Endometrium (tissue), 2 donors: Measurements from ENCODE around the gene HSD11B1.
A peak's percentile ranks its signal among the peaks of the same experiment; 100 is the strongest.
"Not testable (repeated sequence)": the region's sequence is repeated elsewhere in the genome, so short reads cannot be mapped to it uniquely, and the experiment has no call there.

Experiments used
- FAIRE-seq: peaks from 2 replicates; lab custom pipeline; 2012; peaks lifted over from hg19 to GRCh38; lab: Jason Lieb, UNC
- donor health status: control.
- donor health status: control.

Gene HSD11B1

DNA sequence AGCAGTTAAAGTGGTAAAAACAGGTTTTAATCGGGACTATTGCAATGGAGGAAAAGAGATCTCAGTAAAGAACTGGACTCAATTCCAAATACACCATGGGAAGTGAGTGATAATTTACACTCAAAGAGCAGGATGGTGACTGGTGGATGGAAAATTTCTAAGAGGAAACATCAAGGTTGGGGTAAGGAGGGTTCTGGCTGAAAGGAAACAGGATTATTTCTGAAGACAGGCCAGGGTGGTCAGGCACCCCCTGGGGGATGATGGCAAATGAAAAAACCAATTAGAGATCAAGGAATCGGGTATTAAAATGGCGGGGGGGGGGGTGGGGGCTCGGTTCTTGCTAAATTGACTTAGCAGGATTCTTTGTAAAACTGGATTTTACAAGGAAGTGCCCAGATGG, 12.3 kb upstream of the HSD11B1 start:
- no peak for FAIRE-seq

DNA sequence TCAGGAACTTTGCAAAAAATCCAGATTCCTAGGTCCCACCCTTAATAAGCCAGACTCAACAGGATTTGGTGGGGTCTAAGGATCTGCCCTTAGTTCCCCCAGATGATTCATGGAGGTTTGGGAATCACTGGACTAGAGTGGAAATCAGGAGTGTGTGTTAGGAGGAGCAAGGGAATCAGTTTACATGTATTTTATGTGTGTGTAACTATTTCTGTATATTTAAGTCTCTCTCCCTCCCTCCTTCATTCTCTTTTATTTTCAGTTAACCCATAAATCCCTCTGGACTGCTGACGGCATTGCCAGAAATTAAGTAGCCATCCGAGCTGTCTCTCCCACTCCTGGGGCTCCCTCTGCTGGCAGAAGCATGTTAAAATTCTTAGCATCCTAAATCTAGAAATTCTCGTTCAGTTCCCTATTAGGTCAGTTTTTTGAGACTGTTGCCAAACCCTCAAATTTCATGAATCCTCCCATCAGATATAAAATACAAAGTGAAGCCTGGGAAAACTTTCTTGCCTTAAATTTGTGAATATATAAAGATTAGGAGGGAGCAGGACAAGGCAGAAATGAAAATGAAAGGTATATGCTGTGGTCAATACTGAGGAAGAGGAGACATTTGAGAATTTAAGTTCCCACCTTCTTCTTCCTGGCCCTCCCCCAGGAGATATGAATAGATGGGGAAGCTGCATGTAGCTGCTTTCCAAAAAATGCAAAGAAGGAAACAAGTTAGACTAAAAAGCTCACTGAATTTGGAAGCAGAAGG, 11.7 kb upstream of the HSD11B1 start:
- FAIRE-seq = peak; percentile 41

GRCh38 chr1:209696673-209697072, 8.0 kb upstream of the HSD11B1 start:
- no peak for FAIRE-seq

DNA sequence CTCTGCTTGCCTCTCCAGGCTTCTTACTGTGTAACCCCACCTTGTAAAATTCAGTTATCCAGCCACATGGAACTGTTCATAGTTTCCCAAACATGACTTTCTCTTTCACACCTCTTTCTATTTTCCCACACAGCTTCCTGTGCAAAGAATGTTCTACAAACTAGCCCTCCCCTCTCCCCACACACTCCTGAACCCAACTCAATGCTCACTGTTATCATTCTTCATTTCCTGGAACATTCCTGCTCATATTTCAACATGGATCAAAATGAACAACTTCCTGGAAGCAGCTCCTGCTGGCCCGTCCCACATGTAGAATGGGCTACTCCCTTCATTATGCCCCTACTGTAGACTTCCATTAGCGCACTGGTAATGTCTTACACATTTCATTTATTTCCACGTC, 7.5 kb upstream of the HSD11B1 start:
- FAIRE-seq = no peak

- not testable (repeated sequence) for FAIRE-seq
Measured at GRCh38 chr1:209700686-209701085, 4.0 kb upstream of the HSD11B1 start.

DNA sequence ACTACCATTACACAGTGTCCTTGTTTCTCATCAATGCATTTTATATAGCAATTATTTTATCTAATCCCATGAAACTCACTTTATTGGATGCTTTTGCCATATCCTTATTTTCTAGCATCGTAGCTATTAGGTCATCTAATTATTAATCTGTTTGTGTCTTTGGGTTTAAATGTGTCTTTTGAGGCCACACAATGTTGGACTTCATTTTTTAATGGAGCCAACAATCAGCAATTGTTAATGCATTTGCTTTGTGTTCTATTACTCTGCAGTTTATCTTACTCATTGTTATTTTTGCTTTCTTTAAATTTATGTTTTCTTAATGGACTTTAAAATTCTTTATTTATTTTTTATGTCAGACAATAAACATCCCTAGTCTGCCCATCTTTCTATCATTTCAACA, 1.8 kb upstream of the HSD11B1 start:
- no peak for FAIRE-seq

GRCh38 chr1:209703834-209704504, 677 bp upstream of the HSD11B1 start:
- FAIRE-seq = no peak

- no peak for FAIRE-seq
Measured at GRCh38 chr1:209705033-209705598, 470 bp downstream of the HSD11B1 start.

GRCh38 chr1:209706622-209707021, 2.0 kb downstream of the HSD11B1 start:
- no peak for FAIRE-seq

- no peak for FAIRE-seq
Measured at GRCh38 chr1:209707308-209707707, 2.7 kb downstream of the HSD11B1 start.

- no peak for FAIRE-seq
Measured at GRCh38 chr1:209708297-209708696, 3.7 kb downstream of the HSD11B1 start.

DNA sequence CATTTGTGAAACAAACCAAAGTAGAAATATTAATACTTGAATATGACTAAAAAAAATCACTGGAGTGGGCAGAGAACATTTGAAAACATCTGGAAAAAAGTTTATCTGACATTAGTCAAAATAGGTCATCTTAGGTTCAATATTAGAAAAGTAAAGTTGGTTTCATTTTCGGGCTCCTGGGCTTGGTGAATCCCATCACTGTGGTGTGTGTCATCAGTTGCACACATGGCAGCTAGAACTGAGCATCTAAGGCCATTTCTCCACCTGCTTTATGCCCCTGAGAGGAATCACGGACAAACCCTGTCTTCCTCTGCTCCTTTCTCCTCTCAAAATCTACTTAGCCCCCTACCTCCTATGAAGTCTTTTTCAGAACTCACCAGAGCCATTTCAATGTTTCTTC, 5.4 kb downstream of the HSD11B1 start:
- FAIRE-seq = no peak

DNA sequence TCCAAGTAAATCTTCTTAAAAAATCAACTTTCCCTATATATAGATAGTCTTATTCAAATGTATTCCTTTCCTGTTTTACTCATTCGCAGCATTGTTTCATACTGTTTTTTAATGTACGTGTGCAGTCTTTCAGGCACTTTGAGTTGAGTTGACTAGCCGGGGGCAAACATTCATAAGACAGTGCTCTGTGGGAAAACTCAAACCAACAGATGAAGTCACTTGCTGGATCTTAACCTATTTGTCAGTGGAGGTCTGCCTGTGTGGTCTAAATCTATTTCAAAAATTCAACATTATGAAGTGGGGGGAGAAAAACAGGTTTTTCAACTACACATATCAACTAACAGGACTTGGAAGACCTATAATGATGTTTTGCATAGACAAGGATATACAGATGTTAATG, 6.2 kb downstream of the HSD11B1 start:
- no peak for FAIRE-seq

GRCh38 chr1:209714338-209714737, 9.7 kb downstream of the HSD11B1 start:
- no peak for FAIRE-seq

DNA sequence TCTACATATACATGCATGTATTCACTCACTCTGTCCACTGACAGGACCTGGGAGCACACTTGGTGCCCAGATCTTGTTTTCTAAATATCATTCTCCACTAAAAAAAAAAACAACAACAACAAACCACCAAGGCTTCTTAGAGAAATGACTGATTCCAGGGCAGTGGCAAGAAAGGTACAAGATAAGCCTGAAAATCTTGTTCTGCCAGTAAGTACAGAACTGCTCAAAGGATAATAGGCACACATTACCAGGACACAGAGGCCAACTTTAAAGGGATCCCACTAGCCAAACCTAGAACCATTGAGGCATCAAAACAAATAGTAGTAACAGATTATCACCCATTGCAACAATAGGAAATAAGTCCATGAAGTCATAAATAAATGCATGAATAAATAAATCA, 10.7 kb downstream of the HSD11B1 start:
- no peak for FAIRE-seq

DNA sequence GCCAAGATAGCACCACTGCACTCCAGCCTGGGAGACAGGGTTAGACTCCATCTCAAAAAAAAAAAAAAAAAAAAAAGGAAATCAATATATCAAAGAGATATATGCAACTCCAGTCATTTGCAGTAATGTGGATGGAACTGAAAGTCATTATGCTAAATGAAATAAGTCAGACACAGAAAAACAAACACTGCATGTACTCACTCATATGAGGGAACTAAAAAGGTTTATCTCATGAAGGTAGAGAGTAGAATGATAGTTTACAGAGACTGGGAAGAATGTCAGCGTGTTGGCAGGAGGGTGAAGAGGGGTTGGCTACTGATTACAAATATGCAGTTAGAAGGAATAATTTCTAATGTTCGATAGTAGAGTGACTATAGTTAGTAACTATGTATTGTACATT, 13.2 kb downstream of the HSD11B1 start:
- FAIRE-seq = no peak

GRCh38 chr1:209720326-209720725, 15.7 kb downstream of the HSD11B1 start:
- FAIRE-seq = no peak

- no peak for FAIRE-seq
Measured at GRCh38 chr1:209720826-209721225, 16.2 kb downstream of the HSD11B1 start.

GRCh38 chr1:209721323-209721722, 16.7 kb downstream of the HSD11B1 start:
- FAIRE-seq = no peak

DNA sequence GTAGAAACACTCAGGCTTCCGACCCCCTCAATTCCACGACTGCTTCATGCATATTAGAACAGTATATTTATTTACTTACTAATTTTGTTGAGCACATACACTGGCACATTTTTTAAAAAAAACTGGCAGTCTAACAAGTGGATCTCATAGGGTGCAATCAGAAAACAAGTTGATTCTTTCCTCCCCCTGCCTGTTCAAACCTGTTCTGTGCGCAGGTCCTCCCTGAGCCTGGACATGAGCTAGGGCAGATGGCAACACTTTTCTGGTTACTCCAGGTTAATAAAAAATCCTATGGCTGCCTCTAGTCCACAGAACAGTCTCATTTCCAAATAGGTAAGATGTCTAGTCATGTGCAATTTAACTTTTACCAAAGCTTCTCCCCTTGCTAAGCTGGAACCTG, 18.6 kb downstream of the HSD11B1 start:
- no peak for FAIRE-seq

GRCh38 chr1:209723756-209724693, 19.4 kb downstream of the HSD11B1 start:
- FAIRE-seq = no peak

- no peak for FAIRE-seq
Measured at GRCh38 chr1:209727286-209727685, 22.6 kb downstream of the HSD11B1 start.
